GM12878 (cell line): ENCODE results near the gene ATRN.

Source experiments
- CTCF ChIP-seq, 3 experiments: IDR thresholded peaks in 2 of 3; conservative IDR thresholded peaks in 1 of 3; 2 replicates each; pipeline ENCODE4 v1.5.1; 2011; ENCODE audit warnings: low read depth in 3 of 3, low read length in 3 of 3, mild to moderate bottlenecking in 3 of 3, control low read depth in 2 of 3, moderate library complexity in 2 of 3, inconsistent platforms in 1 of 3, mixed read lengths in 1 of 3; ENCODE audit not compliant: control insufficient read depth in 2 of 3, insufficient read depth in 1 of 3; ENCODE audit errors: extremely low read depth in 1 of 3
- SUPT20H ChIP-seq: IDR thresholded peaks from 2 replicates; pipeline ENCODE4 v1.6.1; 2011; ENCODE audit warnings: low read depth, mild to moderate bottlenecking, low read length, moderate library complexity, borderline replicate concordance; ENCODE audit not compliant: control insufficient read depth
- TARDBP ChIP-seq: IDR thresholded peaks from 2 replicates; pipeline ENCODE4 v1.6.1; 2016; ENCODE audit warnings: borderline replicate concordance
- ZBED1 ChIP-seq: IDR thresholded peaks from 2 replicates; pipeline ENCODE4 v1.6.1; 2016; ENCODE audit warnings: borderline replicate concordance

GRCh38 chr20:3551681-3552434 lies 81.0 kb downstream of the ATRN start:
- no peak for TF ChIP-seq TARDBP
- TF ChIP-seq ZBED1: no peak
- TF ChIP-seq SUPT20H: no peak
- TF ChIP-seq CTCF (IDR thresholded peaks at IDR 0.05 in 2 of 3, conservative IDR thresholded peaks at IDR 0.05 in 1 of 3; ENCODE audit: control insufficient read depth in 2 of 3, extremely low read depth in 1 of 3, insufficient read depth in 1 of 3, low read depth in 3 of 3, low read length in 3 of 3): no peak
